ENCODE results near the gene HDGFL1. TPM values are rescaled to one million over a fixed set of nuclear protein-coding genes. Genes with fewer than 3 reads are reported as not detected.

Gene HDGFL1
- total RNA-seq, 4 donors from 2014 or later = not detected

- Histone ChIP-seq H3K9me3 (no peaks in the 10 kb centered on the region), H3K27ac (no peak overlapping the region), H3K4me1 (no peaks in the 10 kb centered on the region), H3K36me3 (no peaks in the 10 kb centered on the region), H3K27me3 (no peaks in the 10 kb centered on the region), H3K4me3 (no peak overlapping the region)
- DNase-seq = no peak
- intact Hi-C loops (cut with DNase I) = no loop called here
- TF ChIP-seq POLR2A (IDR thresholded peaks at IDR 0.05) (no peak), CTCF (IDR thresholded peaks at IDR 0.05) (no peak)
- WGBS, 2 donors = 79 to 83% methylated on average over 4 of the region's 4 CpGs
Observed at GRCh38 chr6:22536122-22536521, 33.2 kb upstream of the HDGFL1 start.

- no peaks in the 10 kb centered on the region for H3K36me3 ChIP-seq
- no peaks in the 10 kb centered on the region for H3K9me3 ChIP-seq
- intact Hi-C loops (cut with DNase I) = no loop called here
- no peak for DNase-seq
- no peaks in the 10 kb centered on the region for H3K27me3 ChIP-seq
- H3K4me3 ChIP-seq = no peak overlapping the region
- H3K4me1 ChIP-seq = peaks cover 0 to 10% (median 0%) of the 10 kb centered on the region in 3 donors
- no peak overlapping the region for H3K27ac ChIP-seq
- TF ChIP-seq POLR2A (IDR thresholded peaks at IDR 0.05) (no peak), CTCF (IDR thresholded peaks at IDR 0.05) (no peak)
Observed at GRCh38 chr6:22544476-22544875, 24.9 kb upstream of the HDGFL1 start.

GRCh38 chr6:22545051-22545450 is 24.3 kb upstream of the HDGFL1 start:
- H3K36me3 ChIP-seq = no peaks in the 10 kb centered on the region
- H3K27ac ChIP-seq = no peak overlapping the region
- 58 to 68% methylated on average over 2 of the region's 2 CpGs for WGBS, 2 donors
- DNase-seq = no peak
- H3K4me3 ChIP-seq = no peak overlapping the region
- no peaks in the 10 kb centered on the region for H3K27me3 ChIP-seq
- peaks cover 0 to 10% (median 0%) of the 10 kb centered on the region in 3 donors for H3K4me1 ChIP-seq
- intact Hi-C loops (cut with DNase I) = no loop called here
- TF ChIP-seq CTCF (IDR thresholded peaks at IDR 0.05) (no peak), POLR2A (IDR thresholded peaks at IDR 0.05) (no peak)
- no peaks in the 10 kb centered on the region for H3K9me3 ChIP-seq

- no peak overlapping the region for H3K27ac ChIP-seq
- WGBS, 2 donors = 87 to 96% methylated on average over 1 of the region's 1 CpG
- no peaks in the 10 kb centered on the region for H3K36me3 ChIP-seq
- no peak for DNase-seq
- TF ChIP-seq POLR2A (IDR thresholded peaks at IDR 0.05) (no peak), CTCF (IDR thresholded peaks at IDR 0.05) (no peak)
- H3K9me3 ChIP-seq = no peaks in the 10 kb centered on the region
- no peaks in the 10 kb centered on the region for H3K27me3 ChIP-seq
- H3K4me3 ChIP-seq = no peak overlapping the region
- H3K4me1 ChIP-seq = peaks cover 0 to 10% (median 0%) of the 10 kb centered on the region in 3 donors
- intact Hi-C loops (cut with DNase I) = no loop called here
Observed at GRCh38 chr6:22546236-22546635, 23.1 kb upstream of the HDGFL1 start.

GRCh38 chr6:22550971-22551670 is 18.2 kb upstream of the HDGFL1 start:
- intact Hi-C loops (cut with DNase I) = no loop called here
- Histone ChIP-seq H3K4me1 (no peaks in the 10 kb centered on the region), H3K27ac (no peak overlapping the region), H3K27me3 (no peaks in the 10 kb centered on the region), H3K4me3 (no peak overlapping the region), H3K9me3 (no peaks in the 10 kb centered on the region), H3K36me3 (no peaks in the 10 kb centered on the region)
- TF ChIP-seq POLR2A (IDR thresholded peaks at IDR 0.05) (no peak), CTCF (IDR thresholded peaks at IDR 0.05) (no peak)
- WGBS, 2 donors = 72 to 75% methylated on average over 2 of the region's 2 CpGs
- no peak for DNase-seq
